ENCODE measurements around the gene CPED1.
"Not testable (repeated sequence)": the region's sequence is repeated elsewhere in the genome, so short reads cannot be mapped to it uniquely, and the experiment has no call there.

The CPED1 gene

GRCh38 chr7:121269798-121270197 lies 281.3 kb downstream of the CPED1 start:
- no peak for FAIRE-seq

GRCh38 chr7:121271098-121271497 lies 282.6 kb downstream of the CPED1 start:
- FAIRE-seq, result no peak

GRCh38 chr7:121271916-121272315 lies 283.4 kb downstream of the CPED1 start:
- FAIRE-seq, result no peak

- no peak for FAIRE-seq
Observed at GRCh38 chr7:121272676-121273075, 284.2 kb downstream of the CPED1 start.

- no peak for FAIRE-seq
Observed at GRCh38 chr7:121273467-121274167, 285.1 kb downstream of the CPED1 start.

GRCh38 chr7:121274467-121274866 lies 286.0 kb downstream of the CPED1 start:
- FAIRE-seq, result no peak

- no peak for FAIRE-seq
Observed at GRCh38 chr7:121275204-121275603, 286.7 kb downstream of the CPED1 start.

GRCh38 chr7:121276313-121276712 lies 287.8 kb downstream of the CPED1 start:
- FAIRE-seq, result no peak

GRCh38 chr7:121278120-121279021 lies 289.9 kb downstream of the CPED1 start:
- no peak for FAIRE-seq

GRCh38 chr7:121279060-121279620 lies 290.6 kb downstream of the CPED1 start:
- FAIRE-seq, result no peak

GRCh38 chr7:121279822-121280221 lies 291.3 kb downstream of the CPED1 start:
- FAIRE-seq, result no peak

- no peak for FAIRE-seq
Observed at GRCh38 chr7:121280656-121281055, 292.1 kb downstream of the CPED1 start.

GRCh38 chr7:121282129-121282528 lies 293.6 kb downstream of the CPED1 start:
- no peak for FAIRE-seq

GRCh38 chr7:121285066-121285667 lies 296.7 kb downstream of the CPED1 start:
- FAIRE-seq, result no peak

- no peak for FAIRE-seq
Observed at GRCh38 chr7:121286186-121286585, 297.7 kb downstream of the CPED1 start.

GRCh38 chr7:121286742-121287734 lies 298.5 kb downstream of the CPED1 start:
- FAIRE-seq, result no peak

GRCh38 chr7:121288894-121289293 lies 300.4 kb downstream of the CPED1 start:
- no peak for FAIRE-seq

- FAIRE-seq, result not testable (repeated sequence)
Observed at GRCh38 chr7:121289930-121290329, 301.4 kb downstream of the CPED1 start.

GRCh38 chr7:121294448-121294992 lies 306.0 kb downstream of the CPED1 start:
- no peak for FAIRE-seq

GRCh38 chr7:121297843-121298242 lies 309.3 kb downstream of the CPED1 start:
- no peak for FAIRE-seq

GRCh38 chr7:121298831-121299239 lies 310.3 kb downstream of the CPED1 start:
- FAIRE-seq, result no peak
